Measurements from ENCODE around the gene GBGT1. TPM values are rescaled to one million over a fixed set of nuclear protein-coding genes. Genes with fewer than 3 reads are reported as not detected.
A peak's percentile ranks its signal among the peaks of the same experiment; 100 is the strongest.
"Not testable (repeated sequence)": the region's sequence is repeated elsewhere in the genome, so short reads cannot be mapped to it uniquely, and the experiment has no call there.

Gene GBGT1
- total RNA-seq, 4 donors from 2014 or later, result 7.0 to 49.5 (median 14.1) TPM

GRCh38 chr9:133207540-133208170 is 43.9 kb upstream of the GBGT1 start:
- TF ChIP-seq CTCF (IDR thresholded peaks at IDR 0.05), result no peak
- TF ChIP-seq POLR2A (IDR thresholded peaks at IDR 0.05), result no peak
- no peaks in the 10 kb centered on the region for H3K27me3 ChIP-seq
- H3K4me1 ChIP-seq, result no peaks in the 10 kb centered on the region
- no peak overlapping the region for H3K4me3 ChIP-seq
- DNase-seq, result no peak
- H3K27ac ChIP-seq, result no peak overlapping the region
- H3K36me3 ChIP-seq, result no peaks in the 10 kb centered on the region
- no peaks in the 10 kb centered on the region for H3K9me3 ChIP-seq

- Histone ChIP-seq H3K27ac (no peak overlapping the region), H3K4me1 (no peaks in the 10 kb centered on the region), H3K36me3 (no peaks in the 10 kb centered on the region), H3K9me3 (no peaks in the 10 kb centered on the region), H3K4me3 (no peak overlapping the region), H3K27me3 (no peaks in the 10 kb centered on the region)
- peak in 1 of 3 donors; percentile 23 for DNase-seq
- no peak for TF ChIP-seq POLR2A (IDR thresholded peaks at IDR 0.05)
- no peak for TF ChIP-seq CTCF (IDR thresholded peaks at IDR 0.05)
Measured at GRCh38 chr9:133207021-133207531, 43.4 kb upstream of the GBGT1 start.

- Histone ChIP-seq H3K9me3 (no peaks in the 10 kb centered on the region), H3K4me3 (no peak overlapping the region), H3K27ac (no peak overlapping the region), H3K4me1 (no peaks in the 10 kb centered on the region), H3K27me3 (no peaks in the 10 kb centered on the region), H3K36me3 (no peaks in the 10 kb centered on the region)
- TF ChIP-seq CTCF (IDR thresholded peaks at IDR 0.05), result no peak
- TF ChIP-seq POLR2A (IDR thresholded peaks at IDR 0.05), result no peak
- DNase-seq, result no peak
Measured at GRCh38 chr9:133205996-133206931, 42.5 kb upstream of the GBGT1 start.

- not testable (repeated sequence) for DNase-seq, H3K27me3 ChIP-seq, H3K36me3 ChIP-seq, H3K9me3 ChIP-seq, H3K4me1 ChIP-seq, H3K27ac ChIP-seq, H3K4me3 ChIP-seq
Measured at GRCh38 chr9:133205481-133205887, 41.8 kb upstream of the GBGT1 start.

- H3K9me3 ChIP-seq, result no peaks in the 10 kb centered on the region
- H3K4me3 ChIP-seq, result no peak overlapping the region
- no peaks in the 10 kb centered on the region for H3K27me3 ChIP-seq
- DNase-seq, result no peak
- H3K36me3 ChIP-seq, result no peaks in the 10 kb centered on the region
- TF ChIP-seq CTCF (IDR thresholded peaks at IDR 0.05) (no peak), POLR2A (IDR thresholded peaks at IDR 0.05) (no peak)
- H3K27ac ChIP-seq, result no peak overlapping the region
- no peaks in the 10 kb centered on the region for H3K4me1 ChIP-seq
Measured at GRCh38 chr9:133204993-133205336, 41.3 kb upstream of the GBGT1 start.

- no peaks in the 10 kb centered on the region for H3K9me3 ChIP-seq
- TF ChIP-seq POLR2A (IDR thresholded peaks at IDR 0.05), result no peak
- TF ChIP-seq CTCF (IDR thresholded peaks at IDR 0.05), result no peak
- no peaks in the 10 kb centered on the region for H3K36me3 ChIP-seq
- H3K27ac ChIP-seq, result no peak overlapping the region
- DNase-seq, result no peak
- H3K27me3 ChIP-seq, result no peaks in the 10 kb centered on the region
- H3K4me1 ChIP-seq, result no peaks in the 10 kb centered on the region
- no peak overlapping the region for H3K4me3 ChIP-seq
Measured at GRCh38 chr9:133204335-133204992, 40.8 kb upstream of the GBGT1 start.

Measured in Peyer's patch (tissue), 4 donors.